HEK293 (cell line): Measurements from ENCODE around the gene PLA2G3.

Experiments
- CTCF ChIA-PET: fragments of 350-600 bp; formaldehyde crosslinking; extraction: SDS; loops from one replicate; lab custom pipeline; 2021; ENCODE audit warnings: antibody characterized with exemption; lab: Yijun Ruan, JAX
- POLR2A ChIA-PET: fragments of 300-600 bp; formaldehyde crosslinking; extraction: SDS; loops from one replicate; lab custom pipeline; 2020; ENCODE audit warnings: antibody characterized with exemption, inconsistent platforms; lab: Yijun Ruan, JAX
- H3K27ac ChIP-seq: fragments of 200-500 bp; sonication (Bioruptor generic); 2 replicates; pipeline ENCODE4 v1.5.1; 2014; ENCODE audit warnings: low read depth, low read length, control low read depth, inconsistent platforms; ENCODE audit errors: extremely low read depth
- H3K36me3 ChIP-seq, 2 experiments: fragments of 200-500 bp in 1 of 2; sonication (Bioruptor generic) in 1 of 2; 1 replicate in 1 of 2; 2 replicates in 1 of 2; pipeline ENCODE4 v1.5.1; 2014 to 2017; ENCODE audit warnings: inconsistent platforms in 2 of 2, low read length in 2 of 2; ENCODE audit not compliant: control insufficient read depth in 2 of 2, insufficient read depth in 1 of 2
- H3K4me1 ChIP-seq: fragments of 200-500 bp; sonication (Bioruptor generic); 2 replicates; pipeline ENCODE4 v1.5.1; 2014; ENCODE audit warnings: mild to moderate bottlenecking, low read length, inconsistent platforms; ENCODE audit not compliant: control insufficient read depth, insufficient read depth
- H3K4me3 ChIP-seq: 2 replicates; pipeline ENCODE4 v1.5.1; 2011; ENCODE audit warnings: low read depth, mild to moderate bottlenecking, control low read depth, low read length, moderate library complexity
- H3K9me3 ChIP-seq: fragments of 200-500 bp; sonication (Bioruptor generic); 2 replicates; pipeline ENCODE4 v1.5.1; 2014; ENCODE audit warnings: low read depth, low read length, inconsistent platforms; ENCODE audit not compliant: control insufficient read depth, insufficient read depth
- BCL6B ChIP-seq: fragments of 450-650 bp; formaldehyde crosslinking; IDR thresholded peaks from 2 replicates; pipeline ENCODE4 v1.5.1; 2017; ENCODE audit warnings: missing biosample characterization, missing genetic modification characterization
- GLIS1 ChIP-seq: fragments of 450-650 bp; formaldehyde crosslinking; IDR thresholded peaks from 2 replicates; pipeline ENCODE4 v1.5.1; 2016; ENCODE audit warnings: missing biosample characterization, missing genetic modification characterization
- HOXC10 ChIP-seq: sonication (generic); formaldehyde crosslinking; IDR thresholded peaks from 2 replicates; pipeline ENCODE4 v1.8.1; 2023; ENCODE audit warnings: mild to moderate bottlenecking, missing genetic modification reagents
- KLF17 ChIP-seq: fragments of 450-650 bp; formaldehyde crosslinking; IDR thresholded peaks from 2 replicates; pipeline ENCODE4 v1.5.1; 2016; ENCODE audit warnings: missing biosample characterization, missing genetic modification characterization
- PRDM2 ChIP-seq: fragments of 450-650 bp; formaldehyde crosslinking; IDR thresholded peaks from 2 replicates; pipeline ENCODE4 v1.5.1; 2016; ENCODE audit warnings: missing biosample characterization, missing genetic modification characterization, borderline replicate concordance
- REPIN1 ChIP-seq: fragments of 450-650 bp; formaldehyde crosslinking; IDR thresholded peaks from 2 replicates; pipeline ENCODE4 v1.5.1; 2017; ENCODE audit warnings: missing biosample characterization, missing genetic modification characterization, low read depth
- SCRT1 ChIP-seq: fragments of 450-650 bp; formaldehyde crosslinking; IDR thresholded peaks from 2 replicates; pipeline ENCODE4 v1.5.1; 2016; ENCODE audit warnings: missing biosample characterization, missing genetic modification characterization, borderline replicate concordance
- SCRT2 ChIP-seq: fragments of 450-650 bp; formaldehyde crosslinking; IDR thresholded peaks from 2 replicates; pipeline ENCODE4 v1.5.1; 2016; ENCODE audit warnings: missing biosample characterization, missing genetic modification characterization
- ZFP69B ChIP-seq: fragments of 450-650 bp; formaldehyde crosslinking; IDR thresholded peaks from 2 replicates; pipeline ENCODE4 v1.5.1; 2016; ENCODE audit warnings: missing biosample characterization, missing genetic modification characterization
- ZNF155 ChIP-seq: fragments of 450-650 bp; formaldehyde crosslinking; IDR thresholded peaks from 2 replicates; pipeline ENCODE4 v1.5.1; 2016; ENCODE audit warnings: missing biosample characterization, missing genetic modification characterization
- ZNF404 ChIP-seq: fragments of 450-650 bp; formaldehyde crosslinking; IDR thresholded peaks from 2 replicates; pipeline ENCODE4 v1.5.1; 2017; ENCODE audit warnings: missing biosample characterization, missing genetic modification characterization
- ZNF423 ChIP-seq: fragments of 450-650 bp; formaldehyde crosslinking; IDR thresholded peaks from 2 replicates; pipeline ENCODE4 v1.5.1; 2016; ENCODE audit warnings: missing biosample characterization, missing genetic modification characterization
- ZNF548 ChIP-seq: fragments of 450-650 bp; formaldehyde crosslinking; IDR thresholded peaks from 2 replicates; pipeline ENCODE4 v1.5.1; 2016; ENCODE audit warnings: missing biosample characterization, missing genetic modification characterization
- ZNF701 ChIP-seq: fragments of 450-650 bp; formaldehyde crosslinking; IDR thresholded peaks from 2 replicates; pipeline ENCODE4 v1.5.1; 2016; ENCODE audit warnings: missing biosample characterization, missing genetic modification characterization
- ZNF707 ChIP-seq: fragments of 450-650 bp; formaldehyde crosslinking; IDR thresholded peaks from 2 replicates; pipeline ENCODE4 v1.5.1; 2016; ENCODE audit warnings: missing biosample characterization, missing genetic modification characterization
- ZSCAN23 ChIP-seq: fragments of 450-650 bp; formaldehyde crosslinking; IDR thresholded peaks from 2 replicates; pipeline ENCODE4 v1.5.1; 2016; ENCODE audit warnings: missing biosample characterization, missing genetic modification characterization
- ZSCAN4 ChIP-seq: fragments of 450-650 bp; formaldehyde crosslinking; IDR thresholded peaks from 2 replicates; pipeline ENCODE4 v1.5.1; 2017; ENCODE audit warnings: missing biosample characterization, missing genetic modification characterization
- TF ChIP-seq, protein P1 (sequence below): fragments of 450-650 bp; formaldehyde crosslinking; IDR thresholded peaks from 2 replicates; pipeline ENCODE4 v1.5.1; 2016; ENCODE audit warnings: missing biosample characterization, missing genetic modification characterization

The PLA2G3 gene

DNA sequence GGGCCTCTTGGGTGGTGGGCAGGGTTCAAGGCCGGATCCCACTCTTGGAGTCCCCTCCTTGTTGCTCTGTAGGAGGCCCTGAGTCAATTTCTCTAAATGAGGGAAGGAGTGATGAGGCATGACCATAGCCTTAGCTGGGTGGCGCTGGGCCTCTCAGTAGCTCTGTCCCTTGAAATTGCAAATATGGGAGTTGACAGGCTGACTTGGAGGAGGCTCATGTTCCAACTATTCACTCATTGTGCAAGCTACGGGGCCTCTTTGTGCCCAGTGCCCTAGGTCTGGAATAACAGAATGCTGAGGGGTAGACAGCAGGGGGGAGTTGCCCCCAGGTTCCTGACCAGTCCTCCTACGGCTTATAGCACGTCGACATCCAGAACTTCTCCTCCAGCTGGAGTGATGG, 40.9 kb downstream of the PLA2G3 start:
- no peak overlapping the region for H3K27ac ChIP-seq
- ChIA-PET POLR2A (interaction anchor here (0.6 to 1.1 kb wide), 2 partner anchors 10 to 18 kb away, joined by 3 to 6 read pairs; partner anchors contain the start of gene SMTN), CTCF (interaction anchor here (0.6 to 1.6 kb wide), 3 partner anchors 9 to 653 kb away, joined by 3 to 6 read pairs (median 3); partner anchors contain the start of gene SELENOM)
- H3K36me3 ChIP-seq, result peaks cover 0 to 56% of the 10 kb centered on the region in 2 experiments; a peak in 2 of 3 replicates
- H3K9me3 ChIP-seq, result no peaks in the 10 kb centered on the region
- TF ChIP-seq ZNF548 (tag by site-specific recombination) (no peak), KLF17 (tag by site-specific recombination) (no peak), REPIN1 (tag by site-specific recombination) (no peak), ZNF423 (tag by site-specific recombination) (no peak), BCL6B (no peak), GLIS1 (tag by site-specific recombination) (peak; percentile 16; the same call in 1 of the 2 replicates), HOXC10 (no peak), ZNF404 (tag by site-specific recombination) (no peak)
- no peak overlapping the region for H3K4me3 ChIP-seq
- no peaks in the 10 kb centered on the region for H3K4me1 ChIP-seq

DNA sequence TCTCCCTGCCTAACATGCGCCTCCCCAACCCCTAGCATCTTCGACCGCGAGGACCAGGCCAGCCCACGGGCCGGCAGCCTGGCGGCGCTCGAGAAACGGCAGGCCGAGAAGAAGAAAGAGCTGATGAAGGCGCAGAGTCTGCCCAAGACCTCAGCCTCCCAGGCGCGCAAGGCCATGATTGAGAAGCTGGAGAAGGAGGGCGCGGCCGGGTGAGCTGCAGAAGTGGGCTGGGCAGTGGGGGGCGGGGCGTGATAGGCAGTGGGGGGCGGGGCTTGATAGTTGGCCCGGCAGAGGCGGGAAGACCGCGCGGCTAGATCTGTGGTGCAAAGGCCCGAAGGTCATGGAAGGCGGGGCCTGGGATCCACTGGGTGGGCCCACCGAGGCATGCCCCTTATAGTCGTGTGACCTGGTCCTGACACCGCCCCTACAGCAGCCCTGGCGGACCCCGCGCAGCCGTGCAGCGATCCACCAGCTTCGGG, 41.6 kb downstream of the PLA2G3 start:
- ChIA-PET POLR2A (interaction anchor here (1.1 kb wide), 1 partner anchor 18 kb away, joined by 6 read pairs; the partner anchor contains the start of gene SMTN), CTCF (interaction anchor here (0.7 to 1.6 kb wide), 2 partner anchors 9 to 193 kb away, joined by 3 to 6 read pairs; partner anchors contain the start of gene SELENOM)
- Histone ChIP-seq H3K4me1 (no peaks in the 10 kb centered on the region), H3K9me3 (no peaks in the 10 kb centered on the region), H3K27ac (no peak overlapping the region), H3K36me3 (peaks cover 0 to 52% of the 10 kb centered on the region in 2 experiments; a peak in 2 of 3 replicates), H3K4me3 (no peak overlapping the region)
- TF ChIP-seq, protein P1, sequence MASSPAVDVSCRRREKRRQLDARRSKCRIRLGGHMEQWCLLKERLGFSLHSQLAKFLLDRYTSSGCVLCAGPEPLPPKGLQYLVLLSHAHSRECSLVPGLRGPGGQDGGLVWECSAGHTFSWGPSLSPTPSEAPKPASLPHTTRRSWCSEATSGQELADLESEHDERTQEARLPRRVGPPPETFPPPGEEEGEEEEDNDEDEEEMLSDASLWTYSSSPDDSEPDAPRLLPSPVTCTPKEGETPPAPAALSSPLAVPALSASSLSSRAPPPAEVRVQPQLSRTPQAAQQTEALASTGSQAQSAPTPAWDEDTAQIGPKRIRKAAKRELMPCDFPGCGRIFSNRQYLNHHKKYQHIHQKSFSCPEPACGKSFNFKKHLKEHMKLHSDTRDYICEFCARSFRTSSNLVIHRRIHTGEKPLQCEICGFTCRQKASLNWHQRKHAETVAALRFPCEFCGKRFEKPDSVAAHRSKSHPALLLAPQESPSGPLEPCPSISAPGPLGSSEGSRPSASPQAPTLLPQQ (tag by site-specific recombination), result 0 out of 2 replicates have a peak, but pooled peaks have one; percentile 22
- no peak for TF ChIP-seq ZNF707
- no peak for TF ChIP-seq ZSCAN4 (tag by site-specific recombination)
- peak; percentile 43; the same call in 1 of the 2 replicates for TF ChIP-seq ZFP69B (tag by site-specific recombination)

DNA sequence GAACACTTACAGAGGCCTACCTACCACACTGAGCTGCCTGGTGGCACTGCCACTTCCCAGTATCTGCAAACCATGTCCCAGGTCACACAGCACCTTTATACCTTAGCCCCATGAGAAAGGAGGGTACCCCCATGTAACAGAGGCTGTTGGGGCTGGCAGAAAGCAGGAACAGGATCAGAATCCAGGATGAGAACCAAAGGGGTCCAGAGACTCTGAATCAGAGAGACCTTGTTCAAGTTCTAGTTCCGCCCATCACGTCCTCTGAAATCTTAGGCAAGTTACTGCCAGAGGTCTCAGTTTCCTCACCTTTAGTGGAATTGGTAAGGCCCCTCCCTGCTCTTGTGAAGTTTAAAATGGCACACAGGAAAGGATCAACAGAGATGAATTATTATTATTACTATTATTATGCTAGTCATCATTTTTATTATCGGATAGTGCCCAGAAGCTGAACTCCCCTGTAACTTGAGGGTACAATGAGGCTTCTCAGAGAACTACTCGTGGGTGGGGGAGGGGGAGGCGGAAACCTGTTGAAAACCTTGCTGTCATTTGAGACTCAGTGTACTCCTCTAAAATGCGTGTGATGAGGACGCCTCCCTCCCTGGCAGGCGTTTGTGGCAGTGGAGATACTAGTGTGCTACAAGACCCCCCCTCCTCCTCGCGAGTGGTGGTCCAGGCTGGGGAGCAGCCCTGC, 42.2 kb downstream of the PLA2G3 start:
- ChIA-PET CTCF (no interaction called here), POLR2A (interaction anchor here (1.1 kb wide), 1 partner anchor 17 kb away, joined by 6 read pairs; the partner anchor contains the start of gene SMTN)
- TF ChIP-seq PRDM2 (no peak), SCRT2 (peak; percentile 51), ZNF155 (tag by site-specific recombination) (no peak), SCRT1 (tag by site-specific recombination) (0 out of 2 replicates have a peak, but pooled peaks have one; percentile 43), ZSCAN23 (tag by site-specific recombination) (no peak), ZNF701 (tag by site-specific recombination) (0 out of 2 replicates have a peak, but pooled peaks have one; percentile 60)
- Histone ChIP-seq H3K27ac (no peak overlapping the region), H3K4me3 (no peak overlapping the region), H3K4me1 (no peaks in the 10 kb centered on the region), H3K36me3 (peaks cover 0 to 47% of the 10 kb centered on the region in 2 experiments; a peak in 2 of 3 replicates), H3K9me3 (no peaks in the 10 kb centered on the region)
